SK-MEL-5 (cell line): Measurements from ENCODE around the gene ZNF652. TPM values are rescaled to one million over a fixed set of nuclear protein-coding genes. Genes with fewer than 3 reads are reported as not detected.

Experiments
- DNase-seq: peaks from one replicate; pipeline ENCODE4 v3.0.0-alpha.2; 2016; ENCODE audit warnings: low read depth, low spot score
- in situ Hi-C: cut with HindIII; loops from 2 replicates; pipeline ENCODE4 v1.10.0; 2016; ENCODE audit warnings: low sequenced_read_pairs, high pct_unique_total_duplicates, low pct_unique_long_range_greater_than_20kb
- total RNA-seq: library from RNA; depleted of rRNA; stranded (reverse); fragments of >200 nt; shearing (Covaris generic); gene quantifications from 2 replicates; pipeline ENCODE4 v1.2.3, GENCODE V29; 2014

ZNF652 gene
- total RNA-seq, 1 experiment from 2014 or later = 36.9 TPM

DNA sequence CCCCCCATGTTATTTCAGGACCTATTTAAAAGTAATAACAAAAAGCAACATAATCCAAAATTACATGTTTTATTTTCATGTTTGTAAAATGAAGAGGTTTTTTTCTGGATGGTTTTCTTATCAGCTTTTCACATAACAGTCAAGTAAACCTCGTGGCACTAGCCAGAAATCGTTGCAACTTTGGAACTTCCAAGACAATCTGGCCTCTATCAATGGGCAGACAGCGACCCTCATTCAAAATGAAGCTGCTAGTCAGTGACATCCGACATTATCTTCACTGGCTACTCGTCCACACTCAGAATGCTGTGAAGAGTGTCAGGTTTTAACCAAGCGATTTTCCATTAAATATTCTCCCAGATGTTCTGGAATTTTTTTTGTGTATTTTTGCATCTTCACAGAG is 22.7 kb downstream of the ZNF652 start:
- in situ Hi-C loops = no loop called here

DNA sequence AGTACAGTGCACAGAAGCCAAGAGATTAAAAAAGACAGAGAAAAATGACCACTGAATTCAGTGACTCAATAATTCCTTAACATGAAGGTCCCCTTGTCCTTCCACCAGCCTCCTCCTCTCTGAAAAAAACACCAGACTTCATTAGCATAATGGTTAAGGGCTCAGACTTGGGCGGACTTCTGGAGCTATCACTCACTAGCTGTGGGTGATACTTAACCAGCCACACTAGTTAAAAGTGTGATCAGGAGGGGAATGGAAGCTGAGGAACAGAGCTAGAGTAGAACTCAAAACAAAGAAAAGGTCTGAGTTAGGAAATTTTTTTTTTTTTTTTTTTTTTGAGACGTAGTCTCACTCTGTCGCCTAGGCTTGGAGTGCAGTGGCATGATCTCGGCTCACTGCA is 23.2 kb downstream of the ZNF652 start:
- no peak for DNase-seq
- in situ Hi-C loops = no loop called here

More for the DNA sequence above, 22.7 kb downstream of the ZNF652 start:
- no peak for DNase-seq

DNA sequence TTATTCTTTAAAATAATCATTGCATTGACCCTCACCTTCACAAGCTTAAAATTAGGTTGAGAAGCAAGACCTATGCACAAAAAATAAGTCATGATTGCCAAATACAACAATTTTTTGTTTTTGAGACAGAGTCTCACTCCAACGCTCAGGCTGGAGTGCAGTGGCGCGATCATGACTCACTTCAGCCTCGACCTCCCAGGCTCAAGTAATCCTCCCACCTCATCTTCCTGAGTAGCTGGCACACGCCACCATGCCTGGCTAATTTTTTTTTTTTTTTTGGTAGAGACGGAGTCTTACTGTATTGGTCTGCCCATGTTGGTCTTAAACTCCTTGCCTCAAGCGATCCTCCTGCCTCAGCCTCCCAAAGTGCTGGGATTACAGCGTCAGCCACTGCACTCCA is 24.2 kb downstream of the ZNF652 start:
- in situ Hi-C loops = no loop called here
- DNase-seq = no peak

DNA sequence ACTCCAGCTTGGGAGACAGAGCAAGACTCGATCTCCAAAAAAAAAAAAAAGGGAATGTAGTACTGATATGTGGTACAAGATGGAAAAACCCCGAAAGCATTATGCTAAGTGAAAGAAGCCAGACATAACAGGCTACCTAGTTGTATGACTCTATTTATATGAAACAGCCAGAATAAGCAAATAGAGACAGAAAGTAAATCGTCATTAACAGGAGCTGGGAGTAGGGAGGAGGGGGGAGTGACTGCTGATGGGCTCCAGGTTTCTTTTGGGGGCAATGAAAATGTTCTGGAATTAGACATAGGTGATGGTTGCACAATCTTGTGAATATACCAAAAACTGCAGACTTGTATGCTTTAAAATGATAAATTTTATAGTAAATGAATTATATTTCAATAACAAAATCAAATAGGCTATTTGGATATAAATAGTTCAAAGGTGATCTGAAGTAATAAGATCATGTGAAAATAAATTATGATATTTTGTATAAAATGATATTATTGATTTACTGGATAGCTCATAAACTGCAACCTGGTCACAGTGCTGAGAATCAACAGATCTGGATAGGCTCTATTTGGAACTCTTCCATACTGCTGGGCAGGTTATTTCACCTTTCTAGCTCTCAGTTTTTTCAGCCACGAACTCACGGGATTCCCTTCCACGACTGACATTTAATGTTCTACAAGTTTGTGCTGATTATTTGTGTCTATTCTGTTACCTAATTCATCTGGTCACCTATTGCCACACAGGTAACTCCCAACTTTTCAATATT is 27.1 kb downstream of the ZNF652 start:
- DNase-seq = no peak
- in situ Hi-C loops = no loop called here

DNA sequence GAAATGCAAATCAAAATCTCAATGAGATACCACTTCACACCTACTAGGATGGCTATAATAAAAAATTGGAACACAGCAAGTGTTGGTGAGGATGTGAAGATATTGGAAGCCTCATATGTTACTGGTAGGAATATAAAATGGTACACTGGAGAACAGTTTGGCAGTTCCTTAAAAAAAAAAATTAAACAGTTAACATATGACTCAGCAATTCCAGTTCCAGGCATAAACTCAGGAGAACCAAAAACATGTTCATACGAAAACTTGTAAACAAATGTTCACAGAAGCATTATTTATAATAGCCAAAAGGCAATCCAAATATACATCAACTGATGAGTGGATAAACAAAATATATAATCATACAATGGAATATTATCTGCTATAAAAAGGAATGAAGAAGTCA is 28.2 kb downstream of the ZNF652 start:
- no peak for DNase-seq
- in situ Hi-C loops = no loop called here

DNA sequence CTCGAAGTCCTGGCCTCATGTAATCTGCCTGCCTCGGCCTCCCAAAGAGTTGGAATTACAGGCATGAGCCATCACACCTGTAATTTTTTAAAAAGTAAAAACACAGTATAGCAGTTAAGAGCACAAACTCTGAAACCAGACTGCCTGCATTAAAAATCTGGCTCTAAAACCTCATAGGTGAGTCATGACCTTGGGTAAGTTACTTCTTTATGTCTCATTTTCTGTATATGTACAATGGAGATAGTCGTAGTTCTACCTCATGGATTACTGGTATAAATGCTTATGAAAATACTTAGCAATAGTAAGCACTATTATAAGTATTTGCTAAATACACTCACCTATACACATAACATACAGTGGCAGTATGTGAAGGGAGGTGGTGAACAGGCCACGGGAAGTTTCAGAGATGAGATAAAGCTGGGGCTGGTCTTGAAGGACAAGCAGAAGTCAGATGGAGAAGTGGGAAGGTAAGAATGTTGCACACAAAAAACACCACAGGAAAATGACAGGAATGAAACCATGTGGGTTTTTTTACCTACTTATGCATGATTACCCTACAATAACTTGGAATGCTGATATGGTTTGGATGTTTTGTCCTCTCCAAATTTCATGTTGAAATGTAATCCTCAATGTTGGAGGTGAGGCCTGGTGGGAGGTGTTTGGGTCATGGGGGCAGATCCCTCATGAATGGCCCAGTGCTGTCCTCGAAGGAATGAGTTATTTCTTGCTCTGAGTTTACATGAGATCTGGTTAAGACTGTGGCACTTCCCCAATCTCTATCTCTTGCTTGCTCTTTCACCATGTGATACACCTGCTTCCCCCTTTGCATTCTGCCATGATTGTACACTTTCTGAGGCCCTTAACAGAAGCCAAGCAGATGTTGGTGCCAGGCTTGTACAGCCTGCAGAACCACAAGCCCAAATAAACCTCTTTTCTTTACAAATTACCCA is 33.9 kb downstream of the ZNF652 start:
- DNase-seq = no peak
- in situ Hi-C loops = no loop called here

DNA sequence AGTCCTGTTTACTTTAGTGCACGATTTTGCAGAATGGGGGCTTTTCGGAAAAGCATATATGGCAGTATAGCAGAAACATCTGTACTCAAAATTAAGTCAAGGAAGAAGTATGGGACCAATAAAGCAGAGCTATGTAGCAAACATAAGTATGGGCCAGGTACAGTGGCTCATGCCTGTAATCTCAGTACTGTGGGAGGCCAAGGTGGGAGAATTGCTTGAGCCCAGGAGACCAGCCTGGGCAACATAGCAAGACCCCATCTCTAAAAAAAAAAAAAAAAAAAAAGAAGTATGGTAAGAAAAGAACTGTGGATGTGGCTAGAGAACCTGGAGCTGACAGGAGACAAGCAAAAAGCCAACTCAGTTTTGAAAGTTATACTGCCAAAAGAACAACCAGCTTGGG is 36.1 kb downstream of the ZNF652 start:
- no peak for DNase-seq
- in situ Hi-C loops = no loop called here

DNA sequence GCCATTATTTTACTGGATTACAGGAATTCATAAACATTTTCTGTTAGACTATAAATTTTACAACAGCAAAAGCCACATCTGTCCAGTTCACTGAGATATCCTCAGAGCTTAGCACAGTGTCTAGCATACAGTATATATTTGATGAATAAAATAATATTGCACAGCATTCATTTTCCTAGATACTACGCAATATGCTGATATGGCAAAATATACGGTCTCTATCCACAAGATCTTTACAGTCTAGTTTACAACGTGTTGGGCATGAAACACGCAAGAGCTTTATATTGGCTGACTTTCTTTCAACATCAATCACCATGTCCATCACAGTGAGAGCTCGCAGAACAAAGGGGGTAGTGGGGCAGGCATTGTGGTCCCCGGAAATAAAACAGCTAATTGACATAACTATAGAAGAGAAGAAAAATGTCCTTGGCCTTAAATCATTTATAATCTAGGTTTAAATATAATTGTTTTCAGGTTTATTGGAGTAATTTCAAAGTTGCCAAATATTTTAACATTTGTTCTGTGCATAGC is 43.5 kb downstream of the ZNF652 start:
- in situ Hi-C loops = no loop called here
- DNase-seq = no peak

DNA sequence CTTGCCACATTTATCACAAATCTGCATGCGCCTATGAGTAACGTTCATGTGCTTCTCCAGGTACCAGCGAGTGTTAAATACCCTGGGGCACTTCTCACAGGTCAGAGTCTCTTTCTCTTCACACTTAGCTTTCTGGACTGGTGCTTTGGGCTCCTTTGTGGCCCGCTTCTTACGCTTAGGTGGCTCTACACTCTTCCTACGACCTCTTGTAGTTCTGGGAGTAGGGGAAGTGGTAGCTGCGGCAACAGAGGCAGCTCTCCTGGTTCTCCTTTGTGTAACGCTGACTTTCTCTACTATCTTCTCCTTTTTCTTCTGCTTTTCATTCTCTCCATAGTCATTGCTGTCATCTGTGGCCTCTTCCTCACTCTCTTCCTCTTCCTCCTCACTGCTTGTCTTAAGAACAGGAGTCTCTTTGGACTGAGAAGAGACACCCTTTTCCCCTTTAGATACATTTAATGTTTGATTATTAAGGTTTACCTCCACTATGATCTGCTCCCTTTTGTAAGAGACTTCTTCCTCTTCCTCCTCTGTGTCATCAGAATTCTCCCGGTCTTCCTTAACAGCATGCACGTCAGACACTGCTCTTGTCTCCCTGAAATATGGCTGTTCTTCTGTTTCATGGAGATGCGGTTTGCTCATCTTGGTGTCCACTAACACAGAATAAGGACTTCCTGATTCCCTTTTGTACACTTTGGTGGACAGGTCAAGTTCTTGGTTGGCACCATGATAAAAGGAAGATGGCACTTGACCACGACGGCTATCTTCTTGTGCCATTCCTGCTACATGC is 45.0 kb downstream of the ZNF652 start:
- DNase-seq = no peak
- in situ Hi-C loops = no loop called here

DNA sequence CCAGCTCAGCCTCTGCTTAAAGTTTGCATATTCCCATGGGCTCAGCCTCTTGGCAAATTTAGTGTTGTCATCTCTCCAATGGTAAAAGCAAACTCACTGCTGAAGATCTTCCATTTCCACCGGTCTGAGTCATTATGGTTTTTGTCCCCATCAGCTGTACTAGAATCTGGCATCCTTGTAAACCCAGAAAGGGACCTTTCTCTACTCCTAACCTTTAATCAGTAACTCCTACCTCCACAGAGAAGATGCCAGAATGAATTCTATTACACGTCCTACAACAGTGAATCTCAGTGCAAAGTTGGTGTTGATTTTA is 45.8 kb downstream of the ZNF652 start:
- in situ Hi-C loops = no loop called here
- no peak for DNase-seq

DNA sequence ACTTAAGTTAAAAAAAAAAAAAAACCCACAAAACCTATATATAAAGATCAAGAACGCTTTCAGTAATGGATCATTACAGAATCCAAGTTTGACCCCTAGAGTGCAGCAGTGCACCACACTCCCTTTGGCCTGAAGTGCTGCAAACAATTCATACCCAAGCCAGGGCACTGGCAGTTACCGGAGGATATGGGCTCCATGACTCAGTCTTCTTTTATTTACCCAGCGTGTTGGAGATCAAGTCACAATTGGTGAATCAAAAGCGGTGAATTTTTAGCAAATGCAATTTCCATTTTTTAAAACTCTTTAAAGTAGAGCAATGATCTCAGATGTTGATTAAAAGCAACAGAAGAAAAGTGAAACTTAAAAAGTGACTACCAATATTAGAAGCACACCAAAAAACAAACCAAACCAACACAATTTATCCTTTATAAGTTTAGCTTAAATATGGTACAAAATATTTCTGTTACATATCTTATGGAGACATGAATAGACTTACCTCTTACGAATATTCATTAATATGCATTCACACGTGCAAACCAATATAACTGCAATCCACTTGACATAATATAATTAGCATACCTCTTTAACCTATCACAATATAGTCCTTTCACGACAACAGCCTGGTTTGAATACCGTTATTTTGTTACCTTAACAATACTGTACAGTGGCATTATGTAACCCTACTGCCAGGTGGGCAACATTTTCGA is 46.3 kb downstream of the ZNF652 start:
- in situ Hi-C loops = no loop called here
- peak; percentile 87 for DNase-seq

DNA sequence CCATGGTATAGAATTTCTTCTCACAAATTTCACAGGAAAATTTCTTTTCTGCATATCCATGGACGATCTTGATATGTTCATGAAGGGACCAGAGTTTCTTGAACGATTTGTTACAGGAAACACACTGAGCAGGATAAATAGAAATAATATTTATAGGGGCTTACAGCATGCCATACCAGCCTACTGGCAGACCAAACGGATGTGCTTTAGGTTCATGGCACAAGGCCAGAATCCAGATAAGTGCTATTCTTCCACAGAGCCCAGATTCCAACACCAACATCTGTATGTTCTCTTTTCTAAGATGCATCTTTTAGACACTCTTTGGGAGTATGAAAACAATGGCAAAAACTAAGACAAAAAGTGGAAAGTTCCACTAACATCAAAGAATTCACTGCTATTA is 49.3 kb downstream of the ZNF652 start:
- DNase-seq = no peak
- in situ Hi-C loops = no loop called here

DNA sequence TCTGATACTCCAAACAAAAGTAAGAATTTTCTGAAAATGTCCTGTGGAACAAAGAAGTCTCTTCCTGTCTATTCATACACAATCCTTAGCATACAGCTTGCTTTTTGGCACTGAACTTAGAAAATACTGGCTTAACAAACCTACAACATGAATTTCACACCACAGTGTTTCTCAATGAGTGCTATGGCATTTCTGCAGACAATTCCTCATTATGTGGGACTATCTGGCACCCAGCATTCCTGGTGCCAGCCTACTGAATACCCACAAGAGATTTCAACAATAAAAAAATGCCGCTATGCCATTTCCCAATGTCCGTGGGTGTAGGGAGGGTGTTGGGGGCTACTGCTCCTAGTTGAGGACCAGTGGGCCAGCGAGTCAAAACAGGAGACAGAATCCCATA is 62.1 kb downstream of the ZNF652 start:
- in situ Hi-C loops = no loop called here
- DNase-seq = no peak

DNA sequence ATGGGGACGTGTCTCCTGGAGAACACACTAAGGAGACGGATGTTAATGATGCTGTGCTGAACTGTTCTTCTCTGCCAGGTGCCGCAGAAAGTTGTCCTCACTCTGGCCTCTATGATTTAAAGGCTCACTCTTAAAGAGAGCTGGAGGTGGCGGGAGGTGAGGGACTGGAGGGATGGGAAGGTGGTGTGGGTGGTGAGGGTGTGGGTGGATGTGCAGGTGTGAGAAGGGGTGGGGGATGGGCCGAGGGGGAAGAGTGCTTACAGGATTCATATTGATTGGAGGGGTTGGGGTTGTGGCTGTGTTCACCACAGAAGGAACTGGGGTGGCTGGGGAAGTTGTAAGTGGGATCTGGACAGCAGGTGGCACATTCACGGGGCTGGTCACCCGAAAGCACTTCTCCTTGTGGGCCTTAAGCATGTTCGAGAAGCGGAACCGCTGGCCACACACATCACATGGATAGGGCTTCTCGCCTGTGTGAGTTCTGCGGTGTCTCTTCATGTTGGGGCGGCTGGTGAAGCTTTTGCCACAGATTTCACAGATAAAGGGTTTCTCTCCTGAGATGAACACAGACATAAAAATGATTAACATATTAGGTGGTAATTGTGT is 63.6 kb downstream of the ZNF652 start:
- in situ Hi-C loops = no loop called here
- DNase-seq = no peak

DNA sequence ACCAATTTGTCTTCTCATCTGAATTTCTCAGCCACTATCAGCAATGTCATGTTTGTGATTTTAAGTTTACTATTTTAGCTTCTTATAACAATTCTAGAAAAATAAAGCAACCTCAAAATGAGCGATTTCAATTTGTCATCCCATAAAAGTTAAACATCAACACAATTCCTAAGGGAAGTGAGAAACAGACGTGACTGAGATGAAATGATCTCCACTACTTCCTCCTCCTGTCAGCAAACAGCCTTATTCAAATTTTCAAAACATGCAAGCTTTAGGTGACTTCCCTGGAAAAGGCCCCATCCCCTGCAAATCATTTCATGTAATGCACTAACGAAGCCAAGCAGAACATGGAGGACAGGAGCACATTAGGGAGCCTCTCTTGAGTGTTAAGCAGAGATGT is 64.9 kb downstream of the ZNF652 start:
- in situ Hi-C loops = no loop called here
- no peak for DNase-seq

DNA sequence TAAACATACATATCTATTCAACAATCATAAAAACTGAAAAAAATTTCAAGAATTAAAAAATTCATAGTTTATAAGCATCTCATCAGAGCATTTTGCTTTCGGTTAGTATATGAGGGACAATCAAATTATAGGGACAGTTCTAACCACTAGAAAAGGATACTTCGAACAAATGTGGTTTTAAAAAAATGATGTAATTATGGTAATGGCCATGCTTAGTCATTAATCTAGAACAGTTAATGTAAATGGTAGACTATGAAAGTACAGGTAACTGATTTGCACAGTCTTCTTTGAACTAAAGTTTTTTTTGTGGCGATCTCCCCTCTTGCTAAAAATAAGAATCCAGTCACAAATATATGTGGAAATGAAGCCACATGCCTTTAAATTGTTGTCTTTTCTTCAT is 67.9 kb downstream of the ZNF652 start:
- in situ Hi-C loops = no loop called here
- no peak for DNase-seq

DNA sequence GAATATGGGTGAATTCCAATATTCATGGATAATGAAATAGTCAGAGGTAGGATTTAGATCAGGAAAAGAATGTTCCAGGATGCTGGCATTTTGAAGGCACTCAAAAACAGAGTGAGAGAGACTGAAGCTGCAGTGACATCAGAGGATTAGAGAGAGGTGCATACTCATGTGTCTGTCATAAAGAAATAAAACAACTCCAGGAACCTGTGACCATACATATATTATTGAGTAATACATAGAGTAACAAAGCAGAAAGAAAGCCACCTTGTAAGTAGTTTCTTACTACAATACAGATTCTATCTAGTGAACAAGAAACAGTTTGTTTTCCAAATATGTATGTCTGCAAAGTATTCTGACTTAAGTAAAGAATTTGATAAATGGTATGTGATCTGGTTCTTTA is 69.1 kb downstream of the ZNF652 start:
- peak; percentile 60 for DNase-seq
- in situ Hi-C loops = no loop called here
